Esophagus mucosa (tissue), 1 donor: ENCODE results near the gene LTBP3. TPM values are rescaled to one million over a fixed set of nuclear protein-coding genes. Genes with fewer than 3 reads are reported as not detected.
A peak's percentile ranks its signal among the peaks of the same experiment; 100 is the strongest.

ENCODE experiments used
- ATAC-seq: fragments of 200-7000 bp; cut with Tn5 transposase; one replicate; pipeline ENCODE4 v1.9.1; 2020
- total RNA-seq: library from RNA; stranded (reverse); gene quantifications from one replicate; pipeline ENCODE4 v1.2.4, GENCODE V29; 2023
- donor health status: DM: yes; HTN: yes; CAD: no.

Gene LTBP3
- total RNA-seq, 1 donor from 2014 or later = 20.9 TPM

GRCh38 chr11:65553301-65554001, 4.7 kb downstream of the LTBP3 start:
- ATAC-seq = no peak

GRCh38 chr11:65552388-65552951, 5.7 kb downstream of the LTBP3 start:
- no peak for ATAC-seq

GRCh38 chr11:65551572-65552387, 6.4 kb downstream of the LTBP3 start:
- ATAC-seq = peak; percentile 55

GRCh38 chr11:65549096-65549495, 9.1 kb downstream of the LTBP3 start:
- ATAC-seq = no peak

GRCh38 chr11:65548395-65548794, 9.8 kb downstream of the LTBP3 start:
- ATAC-seq = no peak

GRCh38 chr11:65547446-65548125, 10.6 kb downstream of the LTBP3 start:
- no peak for ATAC-seq

GRCh38 chr11:65546217-65546958, 11.8 kb downstream of the LTBP3 start:
- ATAC-seq = peak; percentile 88

- ATAC-seq = no peak
These were observed 12.3 kb downstream of the LTBP3 start for GRCh38 chr11:65545853-65546216.

- ATAC-seq = no peak
These were observed 15.3 kb downstream of the LTBP3 start for GRCh38 chr11:65542738-65543390.

GRCh38 chr11:65541093-65541982, 16.8 kb downstream of the LTBP3 start:
- peak; percentile 2 for ATAC-seq

GRCh38 chr11:65540290-65541092, 17.7 kb downstream of the LTBP3 start:
- peak; percentile 89 for ATAC-seq

- peak; percentile 72 for ATAC-seq
These were observed 18.3 kb downstream of the LTBP3 start for GRCh38 chr11:65539744-65540289.

GRCh38 chr11:65538915-65539743, 19.0 kb downstream of the LTBP3 start:
- ATAC-seq = no peak

GRCh38 chr11:65538232-65538914, 19.8 kb downstream of the LTBP3 start:
- ATAC-seq = no peak

- ATAC-seq = no peak
These were observed 20.4 kb downstream of the LTBP3 start for GRCh38 chr11:65537620-65538231.

- ATAC-seq = no peak
These were observed 20.9 kb downstream of the LTBP3 start for GRCh38 chr11:65537296-65537597.

- no peak for ATAC-seq
These were observed 21.5 kb downstream of the LTBP3 start for GRCh38 chr11:65536412-65537295.
